HG03439 (cell line): ENCODE measurements around the gene SRSF6.
A peak's percentile ranks its signal among the peaks of the same experiment; 100 is the strongest.
"Not testable (repeated sequence)": the region's sequence is repeated elsewhere in the genome, so short reads cannot be mapped to it uniquely, and the experiment has no call there.

Experiments
- ATAC-seq: cut with Tn5 transposase; IDR thresholded peaks from one replicate; pipeline ENCODE4 v1.9.1; 2021; ENCODE audit warnings: mild to moderate bottlenecking, moderate library complexity; ENCODE audit not compliant: unreplicated experiment

The SRSF6 gene

DNA sequence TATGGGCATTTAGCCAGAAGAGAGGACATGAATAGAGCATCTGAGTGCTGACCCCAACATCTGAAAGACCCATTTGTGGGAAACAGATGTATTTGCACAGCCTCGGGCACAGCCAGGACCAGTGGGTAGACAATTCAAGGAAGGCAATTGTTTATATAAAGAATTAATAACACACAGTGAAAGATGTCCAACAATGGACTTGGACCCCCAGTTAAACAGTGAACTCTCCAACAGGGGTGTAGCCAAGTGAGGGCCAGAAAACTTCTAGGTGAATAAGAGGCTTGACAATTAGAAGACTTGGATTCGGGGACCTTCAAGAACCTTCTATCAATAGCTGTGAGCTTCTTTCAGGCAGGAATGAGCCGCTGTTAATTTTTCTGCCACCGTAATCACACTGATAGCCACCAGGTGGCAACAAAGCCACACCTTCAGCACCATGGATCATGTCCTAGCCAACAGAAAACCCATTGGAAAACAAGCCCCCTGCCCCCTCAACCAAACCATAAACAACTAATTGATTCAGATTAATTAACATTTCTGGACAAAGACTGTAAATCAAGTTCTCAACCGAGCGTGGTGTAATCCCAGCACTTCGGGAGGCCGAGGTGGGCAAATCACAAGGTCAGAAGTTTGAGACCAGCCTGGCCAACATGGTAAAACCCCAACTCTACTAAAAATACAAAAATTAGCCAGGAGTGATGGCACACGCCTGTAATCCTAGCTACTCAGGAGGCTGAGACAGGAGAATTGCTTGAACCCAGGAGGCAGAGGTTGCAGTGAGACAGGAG lies 8.8 kb upstream of the SRSF6 start:
- no peak for ATAC-seq

GRCh38 chr20:43450841-43451799 lies 6.6 kb upstream of the SRSF6 start:
- ATAC-seq, result no peak

GRCh38 chr20:43452404-43453126 lies 5.1 kb upstream of the SRSF6 start:
- ATAC-seq, result no peak

- not testable (repeated sequence) for ATAC-seq
Measured at GRCh38 chr20:43456252-43456651, 1.4 kb upstream of the SRSF6 start.

GRCh38 chr20:43456809-43457639 lies 672 bp upstream of the SRSF6 start:
- peak; percentile 79 for ATAC-seq

DNA sequence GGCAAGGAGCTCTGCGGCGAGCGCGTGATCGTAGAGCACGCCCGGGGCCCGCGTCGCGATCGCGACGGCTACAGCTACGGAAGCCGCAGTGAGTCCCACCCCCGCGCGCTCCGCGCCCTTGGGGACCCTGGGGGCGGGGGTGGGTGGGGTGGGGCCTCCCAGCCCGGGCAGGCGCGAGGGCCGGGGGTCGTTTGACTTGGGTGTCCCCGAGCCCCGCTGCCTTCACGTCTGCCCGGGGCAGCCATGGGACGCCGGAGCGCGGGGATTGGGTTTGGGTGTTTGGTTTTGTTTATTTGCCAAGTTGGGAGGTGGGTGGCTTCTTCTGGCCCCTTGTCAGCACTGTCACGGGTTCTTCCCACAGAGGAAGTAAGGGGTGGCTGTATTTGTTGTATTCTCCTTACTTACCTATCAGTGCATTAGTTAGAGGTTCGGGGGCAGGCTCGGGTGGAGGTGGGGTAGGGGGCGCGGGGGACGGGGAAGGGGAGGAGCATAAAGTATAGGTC lies 777 bp downstream of the SRSF6 start:
- no peak for ATAC-seq

- ATAC-seq, result no peak
Measured at GRCh38 chr20:43459022-43459942, 1.6 kb downstream of the SRSF6 start.

- ATAC-seq, result no peak
Measured at GRCh38 chr20:43460172-43460829, 2.6 kb downstream of the SRSF6 start.

DNA sequence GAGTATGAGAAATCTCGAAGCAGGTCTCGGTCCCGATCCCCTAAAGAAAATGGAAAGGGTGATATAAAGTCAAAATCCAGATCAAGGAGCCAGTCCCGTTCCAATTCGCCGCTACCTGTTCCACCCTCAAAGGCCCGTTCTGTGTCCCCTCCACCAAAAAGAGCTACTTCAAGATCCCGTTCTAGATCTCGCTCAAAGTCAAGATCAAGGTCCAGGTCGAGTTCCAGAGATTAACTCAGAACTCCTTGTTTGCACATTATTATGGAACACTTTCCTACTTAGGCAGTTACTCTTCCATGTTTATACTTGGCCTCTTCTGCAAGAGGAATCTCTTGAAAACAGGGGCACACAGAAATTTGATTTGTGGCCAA lies 3.1 kb downstream of the SRSF6 start:
- ATAC-seq, result no peak

- ATAC-seq, result no peak
Measured at GRCh38 chr20:43461894-43462659, 4.4 kb downstream of the SRSF6 start.

- no peak for ATAC-seq
Measured at GRCh38 chr20:43462660-43463526, 5.2 kb downstream of the SRSF6 start.

- no peak for ATAC-seq
Measured at GRCh38 chr20:43463527-43464218, 6.0 kb downstream of the SRSF6 start.

DNA sequence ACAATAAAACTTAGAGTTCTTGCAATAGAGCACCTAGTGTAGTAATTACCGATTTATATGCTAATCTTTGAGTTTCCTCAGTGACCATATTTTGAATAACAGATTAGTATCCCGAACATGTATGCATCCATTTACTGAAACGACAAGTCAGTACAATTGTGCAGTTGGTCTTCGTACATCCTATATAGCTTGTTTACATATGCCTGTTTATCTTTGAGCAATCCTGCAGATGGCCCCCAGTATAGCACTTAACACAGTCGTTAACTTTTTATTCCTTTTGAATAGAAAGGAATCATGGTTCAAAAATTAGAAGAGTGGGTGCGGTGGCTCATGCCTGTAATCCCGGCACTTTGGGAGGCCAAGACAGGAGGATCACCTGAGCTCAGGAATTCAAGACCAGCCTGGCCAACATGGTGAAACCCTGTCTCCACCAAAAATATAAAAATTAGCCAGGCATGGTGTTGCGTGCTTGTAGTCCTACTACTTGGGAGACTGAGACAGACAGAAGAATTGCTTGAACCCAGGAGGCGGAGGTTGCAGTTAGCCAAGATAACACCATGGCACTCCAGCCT lies 6.6 kb downstream of the SRSF6 start:
- ATAC-seq, result no peak

- no peak for ATAC-seq
Measured at GRCh38 chr20:43465625-43465943, 7.9 kb downstream of the SRSF6 start.

GRCh38 chr20:43467589-43467988 lies 9.9 kb downstream of the SRSF6 start:
- ATAC-seq, result no peak
